ENCODE data around the gene PLD4. TPM values are rescaled to one million over a fixed set of nuclear protein-coding genes. Genes with fewer than 3 reads are reported as not detected.
A peak's percentile ranks its signal among the peaks of the same experiment; 100 is the strongest.

The PLD4 gene
- polyA plus RNA-seq, 4 donors: 0.42 to 12.4 (median 1.4) TPM; not detected in 1

DNA sequence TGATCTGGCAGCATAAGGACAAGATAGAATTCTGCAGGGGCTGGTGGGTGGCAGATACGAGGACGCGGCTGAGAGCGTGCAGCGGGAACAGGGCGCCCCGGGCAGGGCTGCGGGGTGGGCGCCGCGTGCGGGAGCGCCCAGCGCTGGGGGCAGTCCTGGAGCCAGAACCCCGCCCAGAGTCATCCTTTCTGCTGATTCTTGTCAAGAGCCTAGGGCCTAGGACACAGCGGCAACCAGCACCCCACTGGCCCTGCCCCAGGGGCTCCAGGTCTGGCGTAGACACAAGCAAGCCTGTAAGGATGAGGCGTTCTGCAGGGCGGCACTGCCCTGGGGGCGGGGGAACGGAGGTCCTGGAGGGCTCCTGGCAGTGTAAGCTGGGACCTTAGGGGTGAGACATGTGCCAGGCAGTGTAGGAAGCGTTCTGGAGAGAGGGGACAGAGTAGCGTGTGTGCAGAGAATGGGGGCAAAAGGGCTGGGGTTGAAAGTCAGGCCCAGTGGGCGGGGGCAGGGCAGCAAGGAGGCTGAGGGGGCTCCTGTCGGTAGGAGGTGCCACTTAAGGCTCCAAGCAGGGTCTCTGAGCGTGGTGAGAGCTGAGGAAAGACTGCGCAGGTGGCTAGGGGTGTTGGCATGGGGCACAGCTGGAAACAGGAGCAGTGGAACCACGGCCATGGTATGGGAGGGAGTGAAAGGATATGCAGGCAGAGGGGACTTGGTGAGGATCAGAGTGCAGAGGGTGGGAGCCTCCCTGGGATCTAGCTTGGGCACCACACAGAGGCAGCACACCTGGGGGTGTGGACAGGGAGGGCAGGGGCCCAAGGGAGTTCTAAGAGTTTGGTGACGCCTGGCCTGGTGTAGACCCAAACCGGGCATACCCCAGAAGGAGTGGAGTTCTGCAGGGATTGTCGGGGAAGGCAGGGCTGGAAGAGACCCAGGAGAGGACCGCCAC, 54.3 kb downstream of the PLD4 start:
- Histone ChIP-seq H3K27me3 (ENCODE audit: control insufficient read depth in 3 of 3, insufficient read depth in 3 of 3, low read length in 3 of 3) (peaks cover 0 to 20% (median 4%) of the 10 kb centered on the region in 3 donors), H3K9me3 (ENCODE audit: control insufficient read depth in 2 of 2, insufficient read depth in 1 of 2, low read depth in 1 of 2, low read length in 1 of 2) (no peaks in the 10 kb centered on the region), H3K27ac (ENCODE audit: low read depth in 1 of 3, low read length in 2 of 3) (no peak overlapping the region), H3K4me3 (ENCODE audit: low read depth in 1 of 3, low read length in 3 of 3) (peak overlapping the region in 1 of 3 donors; percentile 30), H3K36me3 (ENCODE audit: control insufficient read depth in 3 of 3, insufficient read depth in 2 of 3, low read depth in 1 of 3, low read length in 3 of 3) (no peaks in the 10 kb centered on the region), H3K4me1 (ENCODE audit: control insufficient read depth in 3 of 3, insufficient read depth in 2 of 3, low read depth in 1 of 3, low read length in 2 of 3) (peaks cover 0 to 30% (median 1%) of the 10 kb centered on the region in 3 donors)
- no peak for FAIRE-seq
- 28 to 51% (median 44%) methylated on average over 31 to 32 of the region's 32 CpGs for WGBS, 3 donors
- no peak for DNase-seq

DNA sequence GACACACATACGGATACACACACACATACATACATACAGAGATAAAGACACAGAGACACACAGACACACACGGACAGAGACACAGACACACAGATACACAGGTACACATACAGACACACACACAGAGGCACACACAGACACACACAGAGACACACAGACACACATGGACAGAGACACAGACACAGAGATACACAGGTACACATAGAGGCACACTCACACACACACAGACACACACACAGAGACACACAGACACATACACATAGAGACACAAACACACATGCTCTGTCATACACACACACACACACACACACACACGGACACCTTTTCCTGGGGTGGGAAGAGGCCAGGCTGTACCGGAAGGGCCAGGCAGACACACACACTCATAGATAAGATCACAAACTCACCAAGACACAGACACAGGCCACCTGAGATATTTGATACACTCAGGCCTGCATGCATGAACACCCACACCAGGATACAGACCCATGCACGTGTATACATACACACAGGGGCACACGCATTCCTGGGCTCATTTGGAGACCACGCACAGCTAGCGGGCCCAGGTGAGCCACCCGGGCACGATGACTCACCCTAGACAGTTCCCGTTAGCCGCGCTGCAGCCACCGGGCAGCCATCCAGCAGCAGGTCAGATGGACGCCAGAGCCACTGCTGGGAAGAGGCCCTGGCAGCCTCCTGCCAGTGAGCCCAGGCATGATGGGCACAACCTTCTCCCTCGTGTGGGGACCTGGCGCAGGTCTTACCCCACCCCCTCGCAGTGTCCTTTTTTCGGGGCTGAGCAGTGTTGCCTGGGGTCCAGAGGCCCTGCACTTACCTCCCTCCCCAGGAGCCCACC, 55.3 kb downstream of the PLD4 start:
- peaks cover 0 to 20% (median 4%) of the 10 kb centered on the region in 3 donors for H3K27me3 ChIP-seq (ENCODE audit: control insufficient read depth in 3 of 3, insufficient read depth in 3 of 3, low read length in 3 of 3)
- no peaks in the 10 kb centered on the region for H3K9me3 ChIP-seq (ENCODE audit: control insufficient read depth in 2 of 2, insufficient read depth in 1 of 2, low read depth in 1 of 2, low read length in 1 of 2)
- H3K36me3 ChIP-seq (ENCODE audit: control insufficient read depth in 3 of 3, insufficient read depth in 2 of 3, low read depth in 1 of 3, low read length in 3 of 3): no peaks in the 10 kb centered on the region
- no peak overlapping the region for H3K27ac ChIP-seq (ENCODE audit: low read depth in 1 of 3, low read length in 2 of 3)
- no peak overlapping the region for H3K4me3 ChIP-seq (ENCODE audit: low read depth in 1 of 3, low read length in 3 of 3)
- 33 to 65% (median 47%) methylated on average over 19 of the region's 19 CpGs for WGBS, 3 donors
- no peak for DNase-seq
- FAIRE-seq: no peak
- peaks cover 0 to 25% (median 1%) of the 10 kb centered on the region in 3 donors for H3K4me1 ChIP-seq (ENCODE audit: control insufficient read depth in 3 of 3, insufficient read depth in 2 of 3, low read depth in 1 of 3, low read length in 2 of 3)

DNA sequence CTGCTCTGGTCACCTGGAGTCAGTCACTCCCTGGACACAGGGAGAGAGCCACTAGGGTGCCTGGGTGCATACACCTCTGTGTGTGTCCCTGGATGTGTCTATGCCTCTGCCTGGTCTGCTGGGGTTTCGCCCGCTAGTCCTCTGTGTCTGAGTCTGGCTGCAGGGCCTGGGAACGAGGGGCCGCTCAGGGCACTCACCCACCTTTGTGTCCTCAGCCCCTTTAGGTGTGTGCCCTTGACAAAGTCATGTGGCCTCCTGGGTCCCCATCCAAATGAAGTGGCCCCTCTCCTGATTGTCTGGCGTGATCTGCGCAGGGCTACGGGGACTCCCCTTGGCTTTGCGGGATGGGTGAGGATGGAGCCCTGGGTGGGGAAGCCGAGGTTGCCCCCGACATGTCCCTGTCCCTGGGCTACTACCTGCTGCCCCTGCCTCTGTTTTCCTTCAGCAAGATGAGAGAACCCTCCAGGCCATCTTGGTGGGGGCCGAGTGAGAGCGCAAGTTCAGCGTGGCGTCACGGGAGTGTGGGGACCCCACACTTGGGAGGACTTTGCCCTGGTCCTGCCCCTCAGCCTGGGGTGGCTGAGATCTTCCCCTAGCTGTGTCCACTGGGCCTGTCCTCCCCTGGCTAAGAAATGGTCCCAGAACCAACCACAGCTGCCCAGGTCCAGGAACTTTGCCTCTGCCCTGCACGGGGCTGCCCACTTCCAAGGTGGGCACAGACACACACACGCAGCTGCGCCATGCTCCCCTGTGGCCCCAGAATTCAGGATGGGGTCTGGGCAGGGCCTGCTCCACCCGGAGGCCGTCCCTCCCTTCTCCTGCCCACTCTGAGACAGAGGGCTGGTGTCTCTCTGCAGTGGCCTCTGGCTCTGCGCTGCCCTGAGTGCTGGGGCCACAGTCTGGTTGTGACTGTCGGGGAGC, 56.2 kb downstream of the PLD4 start:
- DNase-seq (no peak), FAIRE-seq (no peak)
- no peak overlapping the region for H3K4me3 ChIP-seq (ENCODE audit: low read depth in 1 of 3, low read length in 3 of 3)
- no peaks in the 10 kb centered on the region for H3K36me3 ChIP-seq (ENCODE audit: control insufficient read depth in 3 of 3, insufficient read depth in 2 of 3, low read depth in 1 of 3, low read length in 3 of 3)
- no peaks in the 10 kb centered on the region for H3K9me3 ChIP-seq (ENCODE audit: control insufficient read depth in 2 of 2, insufficient read depth in 1 of 2, low read depth in 1 of 2, low read length in 1 of 2)
- H3K27ac ChIP-seq (ENCODE audit: low read depth in 1 of 3, low read length in 2 of 3): no peak overlapping the region
- WGBS, 3 donors: 81 to 86% (median 83%) methylated on average over 19 to 22 of the region's 22 CpGs
- peaks cover 0 to 20% (median 1%) of the 10 kb centered on the region in 3 donors for H3K4me1 ChIP-seq (ENCODE audit: control insufficient read depth in 3 of 3, insufficient read depth in 2 of 3, low read depth in 1 of 3, low read length in 2 of 3)
- peaks cover 0 to 20% (median 4%) of the 10 kb centered on the region in 3 donors for H3K27me3 ChIP-seq (ENCODE audit: control insufficient read depth in 3 of 3, insufficient read depth in 3 of 3, low read length in 3 of 3)

DNA sequence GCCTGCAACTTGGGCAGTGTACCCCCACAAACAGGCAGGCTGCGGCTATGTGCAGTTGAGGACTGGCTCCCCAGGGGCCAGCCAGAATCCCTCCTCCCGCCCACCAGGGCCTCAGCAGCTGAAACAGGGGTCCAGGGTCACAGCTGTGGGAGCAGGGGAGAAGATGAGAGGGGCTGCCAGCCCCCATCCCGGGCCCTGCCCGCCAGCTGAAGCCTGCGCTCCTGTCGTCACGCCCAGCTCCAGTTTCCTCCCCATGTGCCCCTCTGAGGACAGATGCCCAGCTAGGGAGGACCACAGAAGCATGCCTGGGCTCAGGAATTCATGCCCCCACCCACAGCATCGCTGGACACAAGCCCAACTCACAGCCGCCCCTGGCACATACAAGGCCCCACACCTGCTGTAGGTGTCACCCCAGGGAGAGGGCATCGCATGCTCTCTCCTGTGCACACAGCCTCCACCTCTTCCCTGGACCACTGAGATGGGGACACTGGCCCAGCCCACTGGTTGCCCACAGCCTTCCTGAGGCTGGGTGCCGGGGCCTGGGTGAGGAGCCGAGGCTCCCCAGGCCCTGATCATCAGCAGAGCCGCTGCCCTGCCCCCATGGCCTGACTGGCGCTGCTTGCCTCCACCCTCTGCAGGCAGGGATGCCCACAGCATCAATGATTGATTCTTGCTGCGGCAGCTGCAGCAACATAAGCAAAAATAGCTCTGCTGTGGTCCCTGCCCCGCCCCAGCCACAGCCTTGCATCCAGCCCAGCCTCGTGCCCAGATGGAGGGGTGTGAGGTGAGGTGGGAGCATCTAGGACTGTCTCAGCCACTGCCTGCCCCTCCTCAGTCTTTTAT, 57.2 kb downstream of the PLD4 start:
- no peak for DNase-seq
- Histone ChIP-seq H3K27me3 (ENCODE audit: control insufficient read depth in 3 of 3, insufficient read depth in 3 of 3, low read length in 3 of 3) (peaks cover 0 to 12% (median 4%) of the 10 kb centered on the region in 3 donors), H3K9me3 (ENCODE audit: control insufficient read depth in 2 of 2, insufficient read depth in 1 of 2, low read depth in 1 of 2, low read length in 1 of 2) (no peaks in the 10 kb centered on the region), H3K4me3 (ENCODE audit: low read depth in 1 of 3, low read length in 3 of 3) (no peak overlapping the region), H3K27ac (ENCODE audit: low read depth in 1 of 3, low read length in 2 of 3) (no peak overlapping the region), H3K36me3 (ENCODE audit: control insufficient read depth in 3 of 3, insufficient read depth in 2 of 3, low read depth in 1 of 3, low read length in 3 of 3) (no peaks in the 10 kb centered on the region), H3K4me1 (ENCODE audit: control insufficient read depth in 3 of 3, insufficient read depth in 2 of 3, low read depth in 1 of 3, low read length in 2 of 3) (peaks cover 0 to 16% (median 1%) of the 10 kb centered on the region in 3 donors)
- 60 to 77% (median 64%) methylated on average over 17 of the region's 17 CpGs for WGBS, 3 donors
- no peak for FAIRE-seq

DNA sequence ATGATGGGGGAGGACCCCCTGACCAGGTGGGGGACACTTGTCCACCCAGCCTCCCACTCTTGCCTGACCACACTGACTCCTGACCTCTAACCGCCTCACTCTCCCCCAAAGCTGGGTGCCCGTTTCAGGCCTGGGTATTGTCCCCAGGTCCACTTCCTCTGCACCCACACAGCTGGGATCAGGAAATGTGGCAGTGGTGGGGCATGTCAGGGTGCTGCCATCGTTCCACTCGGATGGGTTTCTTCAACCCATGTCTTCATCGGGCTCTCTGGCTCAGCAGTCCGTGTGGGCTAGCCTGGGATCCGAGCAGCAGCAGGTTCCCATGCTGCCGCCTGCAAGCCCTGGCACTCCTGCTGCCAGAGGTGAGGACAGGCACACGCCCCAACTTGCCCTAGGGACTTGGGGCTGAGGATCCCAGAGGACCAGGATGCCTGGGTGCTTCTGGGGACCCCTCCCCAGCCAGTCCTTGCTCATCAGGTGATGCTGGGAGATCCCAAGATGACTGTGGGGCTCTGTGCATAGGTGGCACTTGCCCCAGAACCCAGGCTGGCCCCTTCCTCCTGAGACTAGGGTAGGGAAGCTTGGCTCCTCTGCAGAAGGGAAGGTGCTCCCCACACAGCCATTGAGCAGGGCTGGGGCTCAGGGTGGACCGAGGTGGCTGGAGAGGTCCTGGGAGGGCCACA, 58.0 kb downstream of the PLD4 start:
- DNase-seq (no peak), FAIRE-seq (no peak)
- 62 to 81% (median 72%) methylated on average over 10 of the region's 10 CpGs for WGBS, 3 donors

More for the DNA sequence above, 58.0 kb downstream of the PLD4 start:
- Histone ChIP-seq H3K27ac (ENCODE audit: low read depth in 1 of 3, low read length in 2 of 3) (no peak overlapping the region), H3K9me3 (ENCODE audit: control insufficient read depth in 2 of 2, insufficient read depth in 1 of 2, low read depth in 1 of 2, low read length in 1 of 2) (no peaks in the 10 kb centered on the region), H3K4me3 (ENCODE audit: low read depth in 1 of 3, low read length in 3 of 3) (no peak overlapping the region), H3K27me3 (ENCODE audit: control insufficient read depth in 3 of 3, insufficient read depth in 3 of 3, low read length in 3 of 3) (peaks cover 0 to 4% (median 0%) of the 10 kb centered on the region in 3 donors), H3K36me3 (ENCODE audit: control insufficient read depth in 3 of 3, insufficient read depth in 2 of 3, low read depth in 1 of 3, low read length in 3 of 3) (no peaks in the 10 kb centered on the region), H3K4me1 (ENCODE audit: control insufficient read depth in 3 of 3, insufficient read depth in 2 of 3, low read depth in 1 of 3, low read length in 2 of 3) (peaks cover 0 to 8% (median 0%) of the 10 kb centered on the region in 3 donors)

Data from small intestine (tissue), 7 donors.